GM10248 (cell line): ENCODE data around the gene KLF16.

Experiments
- CTCF ChIA-PET: fragments of 300-600 bp; sonication (Branson Sonifier 250); formaldehyde crosslinking; extraction: SDS; loops from one replicate; lab custom pipeline; 2021; ENCODE audit warnings: antibody characterized with exemption; lab: Yijun Ruan, JAX
- POLR2A ChIA-PET: fragments of 350-650 bp; sonication (Branson Sonifier 250); formaldehyde crosslinking; extraction: SDS; loops from one replicate; lab custom pipeline; 2020; ENCODE audit warnings: antibody characterized with exemption; lab: Yijun Ruan, JAX
- DNase-seq: peaks from one replicate; pipeline ENCODE4 v3.0.0; 2012; ENCODE audit errors: extremely low spot score
- CTCF ChIP-seq: IDR thresholded peaks from 2 replicates; pipeline ENCODE4 v1.5.1; 2012; ENCODE audit warnings: mild to moderate bottlenecking, low read depth; ENCODE audit errors: extremely low read depth, missing control alignments, control extremely low read depth

KLF16 gene

GRCh38 chr19:1874554-1875185 is 11.3 kb upstream of the KLF16 start:
- DNase-seq, result no peak
- CTCF ChIA-PET, result interaction anchor here (0.6 to 3.7 kb wide), 7 partner anchors 9 to 177 kb away, joined by 3 to 23 read pairs (median 4); no protein-coding TSS in a partner anchor
- TF ChIP-seq CTCF, result no peak
- POLR2A ChIA-PET, result interaction anchor here (0.7 to 0.9 kb wide), 3 partner anchors 10 to 98 kb away, joined by 3 to 5 read pairs (median 3); no protein-coding TSS in a partner anchor

GRCh38 chr19:1873524-1874473 is 10.4 kb upstream of the KLF16 start:
- no peak for TF ChIP-seq CTCF
- ChIA-PET CTCF (interaction anchor here (3.7 kb wide), 1 partner anchor 9 kb away, joined by 23 read pairs; no protein-coding TSS in a partner anchor), POLR2A (interaction anchor here (0.7 kb wide), 1 partner anchor 97 kb away, joined by 3 read pairs; no protein-coding TSS in a partner anchor)
- no peak for DNase-seq

- ChIA-PET POLR2A (no interaction called here), CTCF (no interaction called here)
- TF ChIP-seq CTCF, result no peak
- DNase-seq, result no peak
Observed at GRCh38 chr19:1872807-1873523, 9.6 kb upstream of the KLF16 start.

- POLR2A ChIA-PET, result no interaction called here
- DNase-seq, result no peak
- TF ChIP-seq CTCF, result no peak
- CTCF ChIA-PET, result no interaction called here
Observed at GRCh38 chr19:1871630-1872029, 8.3 kb upstream of the KLF16 start.

GRCh38 chr19:1871140-1871597 is 7.8 kb upstream of the KLF16 start:
- TF ChIP-seq CTCF, result no peak
- ChIA-PET POLR2A (no interaction called here), CTCF (no interaction called here)
- DNase-seq, result no peak

- DNase-seq, result no peak
- ChIA-PET POLR2A (no interaction called here), CTCF (interaction anchor here (0.8 to 0.9 kb wide), 2 partner anchors 59 to 151 kb away, joined by 3 read pairs; no protein-coding TSS in a partner anchor)
- no peak for TF ChIP-seq CTCF
Observed at GRCh38 chr19:1868971-1869370, 5.6 kb upstream of the KLF16 start.
